Skeletal muscle tissue (tissue), 4 donors: ENCODE results near the gene TAMALIN. TPM values are rescaled to one million over a fixed set of nuclear protein-coding genes. Genes with fewer than 3 reads are reported as not detected.

Experiments
- H3K27ac ChIP-seq: one replicate; pipeline ENCODE4 v1.7.0; 2013; ENCODE audit warnings: mild to moderate bottlenecking, low read depth, low read length, inconsistent platforms
- H3K27me3 ChIP-seq, 3 donors: one replicate each; pipeline ENCODE4 v1.7.0; 2013; ENCODE audit warnings: low read length in 3 of 3; ENCODE audit not compliant: control insufficient read depth in 3 of 3, insufficient read depth in 3 of 3
- H3K36me3 ChIP-seq, 3 donors: one replicate each; pipeline ENCODE4 v1.7.0; 2013; ENCODE audit warnings: low read length in 3 of 3; ENCODE audit not compliant: control insufficient read depth in 3 of 3, insufficient read depth in 3 of 3
- H3K4me1 ChIP-seq, 3 donors: one replicate each; pipeline ENCODE4 v1.7.0; 2013; ENCODE audit warnings: low read length in 3 of 3, mild to moderate bottlenecking in 3 of 3; ENCODE audit not compliant: control insufficient read depth in 3 of 3, insufficient read depth in 3 of 3
- H3K4me3 ChIP-seq, 3 donors: one replicate each; pipeline ENCODE4 v1.7.0; 2013; ENCODE audit warnings: low read length in 3 of 3
- H3K9ac ChIP-seq, 3 donors: one replicate each; pipeline ENCODE4 v1.7.0; 2013; ENCODE audit warnings: low read length in 3 of 3, mild to moderate bottlenecking in 3 of 3, moderate library complexity in 2 of 3, low read depth in 1 of 3
- H3K9me3 ChIP-seq, 3 donors: one replicate each; pipeline ENCODE4 v1.7.0; 2013; ENCODE audit warnings: low read length in 3 of 3; ENCODE audit not compliant: control insufficient read depth in 3 of 3
- total RNA-seq: library from RNA; depleted of rRNA; stranded (reverse); fragments of >200 nt; gene quantifications from one replicate; pipeline ENCODE4 v1.2.3, GENCODE V29; 2014
- donor health status: Osteomylitis.

TAMALIN gene
- total RNA-seq, 1 donor from 2014 or later: 9.4 TPM

- no peaks in the 10 kb centered on the region for H3K9me3 ChIP-seq
- no peak overlapping the region for H3K27ac ChIP-seq
- no peak overlapping the region for H3K9ac ChIP-seq
- H3K36me3 ChIP-seq: peaks cover 9 to 11% (median 10%) of the 10 kb centered on the region in 3 donors
- H3K27me3 ChIP-seq: no peaks in the 10 kb centered on the region
- H3K4me3 ChIP-seq: no peak overlapping the region
- H3K4me1 ChIP-seq: peaks cover 32 to 42% (median 32%) of the 10 kb centered on the region in 3 donors
Observed at GRCh38 chr12:51970904-51971646, 35.7 kb upstream of the TAMALIN start.

- no peaks in the 10 kb centered on the region for H3K27me3 ChIP-seq
- peak overlapping the region; percentile 0 for H3K27ac ChIP-seq
- H3K4me1 ChIP-seq: peaks cover 32 to 42% (median 32%) of the 10 kb centered on the region in 3 donors
- H3K4me3 ChIP-seq: no peak overlapping the region
- peak overlapping the region in 1 of 3 donors; percentile 4 for H3K9ac ChIP-seq
- peaks cover 14 to 19% (median 16%) of the 10 kb centered on the region in 3 donors for H3K36me3 ChIP-seq
- no peaks in the 10 kb centered on the region for H3K9me3 ChIP-seq
Observed at GRCh38 chr12:51971679-51972421, 34.9 kb upstream of the TAMALIN start.

GRCh38 chr12:51972422-51972812 lies 34.3 kb upstream of the TAMALIN start:
- H3K27me3 ChIP-seq: no peaks in the 10 kb centered on the region
- peak overlapping the region in 1 of 3 donors; percentile 4 for H3K9ac ChIP-seq
- peak overlapping the region; percentile 0 for H3K27ac ChIP-seq
- peaks cover 14 to 21% (median 20%) of the 10 kb centered on the region in 3 donors for H3K36me3 ChIP-seq
- H3K9me3 ChIP-seq: no peaks in the 10 kb centered on the region
- H3K4me3 ChIP-seq: no peak overlapping the region
- H3K4me1 ChIP-seq: peaks cover 32 to 42% (median 32%) of the 10 kb centered on the region in 3 donors

GRCh38 chr12:51972849-51973273 lies 33.9 kb upstream of the TAMALIN start:
- no peak overlapping the region for H3K4me3 ChIP-seq
- no peaks in the 10 kb centered on the region for H3K9me3 ChIP-seq
- H3K27ac ChIP-seq: peak overlapping the region; percentile 0
- H3K4me1 ChIP-seq: peaks cover 32 to 42% (median 32%) of the 10 kb centered on the region in 3 donors
- no peaks in the 10 kb centered on the region for H3K27me3 ChIP-seq
- no peak overlapping the region for H3K9ac ChIP-seq
- H3K36me3 ChIP-seq: peaks cover 17 to 24% (median 22%) of the 10 kb centered on the region in 3 donors

- H3K4me1 ChIP-seq: peaks cover 32 to 42% (median 32%) of the 10 kb centered on the region in 3 donors
- H3K36me3 ChIP-seq: peaks cover 20 to 26% (median 25%) of the 10 kb centered on the region in 3 donors
- H3K9ac ChIP-seq: no peak overlapping the region
- H3K27ac ChIP-seq: no peak overlapping the region
- H3K27me3 ChIP-seq: no peaks in the 10 kb centered on the region
- no peak overlapping the region for H3K4me3 ChIP-seq
- no peaks in the 10 kb centered on the region for H3K9me3 ChIP-seq
Observed at GRCh38 chr12:51973560-51973959, 33.2 kb upstream of the TAMALIN start.

GRCh38 chr12:51974646-51975045 lies 32.1 kb upstream of the TAMALIN start:
- no peak overlapping the region for H3K9ac ChIP-seq
- H3K9me3 ChIP-seq: no peaks in the 10 kb centered on the region
- H3K27me3 ChIP-seq: no peaks in the 10 kb centered on the region
- no peak overlapping the region for H3K27ac ChIP-seq
- peaks cover 32 to 42% (median 32%) of the 10 kb centered on the region in 3 donors for H3K4me1 ChIP-seq
- peaks cover 20 to 26% (median 25%) of the 10 kb centered on the region in 3 donors for H3K36me3 ChIP-seq
- H3K4me3 ChIP-seq: no peak overlapping the region

GRCh38 chr12:51975196-51975595 lies 31.6 kb upstream of the TAMALIN start:
- Histone ChIP-seq H3K36me3 (peaks cover 20 to 26% (median 25%) of the 10 kb centered on the region in 3 donors), H3K4me1 (peaks cover 32 to 42% (median 32%) of the 10 kb centered on the region in 3 donors), H3K27me3 (no peaks in the 10 kb centered on the region), H3K27ac (no peak overlapping the region), H3K9ac (no peak overlapping the region), H3K4me3 (no peak overlapping the region), H3K9me3 (no peaks in the 10 kb centered on the region)

- Histone ChIP-seq H3K9ac (no peak overlapping the region), H3K27ac (no peak overlapping the region), H3K4me3 (no peak overlapping the region), H3K36me3 (peaks cover 27 to 33% (median 32%) of the 10 kb centered on the region in 3 donors), H3K9me3 (no peaks in the 10 kb centered on the region), H3K27me3 (no peaks in the 10 kb centered on the region), H3K4me1 (peaks cover 31 to 36% (median 32%) of the 10 kb centered on the region in 3 donors)
Observed at GRCh38 chr12:51976376-51977160, 30.2 kb upstream of the TAMALIN start.

GRCh38 chr12:51977320-51977753 lies 29.4 kb upstream of the TAMALIN start:
- Histone ChIP-seq H3K27ac (no peak overlapping the region), H3K4me3 (no peak overlapping the region), H3K4me1 (peaks cover 25 to 29% (median 27%) of the 10 kb centered on the region in 3 donors), H3K27me3 (no peaks in the 10 kb centered on the region), H3K36me3 (peaks cover 29 to 38% (median 33%) of the 10 kb centered on the region in 3 donors), H3K9ac (no peak overlapping the region), H3K9me3 (no peaks in the 10 kb centered on the region)
